ELF-1 (cell line): ENCODE measurements around the gene FADS3.

Experiments
- DNase-seq: peaks from one replicate; pipeline ENCODE4 v3.0.0-alpha.2; 2016; ENCODE audit warnings: low read depth, low spot score

FADS3 gene, protein sequence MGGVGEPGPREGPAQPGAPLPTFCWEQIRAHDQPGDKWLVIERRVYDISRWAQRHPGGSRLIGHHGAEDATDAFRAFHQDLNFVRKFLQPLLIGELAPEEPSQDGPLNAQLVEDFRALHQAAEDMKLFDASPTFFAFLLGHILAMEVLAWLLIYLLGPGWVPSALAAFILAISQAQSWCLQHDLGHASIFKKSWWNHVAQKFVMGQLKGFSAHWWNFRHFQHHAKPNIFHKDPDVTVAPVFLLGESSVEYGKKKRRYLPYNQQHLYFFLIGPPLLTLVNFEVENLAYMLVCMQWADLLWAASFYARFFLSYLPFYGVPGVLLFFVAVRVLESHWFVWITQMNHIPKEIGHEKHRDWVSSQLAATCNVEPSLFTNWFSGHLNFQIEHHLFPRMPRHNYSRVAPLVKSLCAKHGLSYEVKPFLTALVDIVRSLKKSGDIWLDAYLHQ

DNA sequence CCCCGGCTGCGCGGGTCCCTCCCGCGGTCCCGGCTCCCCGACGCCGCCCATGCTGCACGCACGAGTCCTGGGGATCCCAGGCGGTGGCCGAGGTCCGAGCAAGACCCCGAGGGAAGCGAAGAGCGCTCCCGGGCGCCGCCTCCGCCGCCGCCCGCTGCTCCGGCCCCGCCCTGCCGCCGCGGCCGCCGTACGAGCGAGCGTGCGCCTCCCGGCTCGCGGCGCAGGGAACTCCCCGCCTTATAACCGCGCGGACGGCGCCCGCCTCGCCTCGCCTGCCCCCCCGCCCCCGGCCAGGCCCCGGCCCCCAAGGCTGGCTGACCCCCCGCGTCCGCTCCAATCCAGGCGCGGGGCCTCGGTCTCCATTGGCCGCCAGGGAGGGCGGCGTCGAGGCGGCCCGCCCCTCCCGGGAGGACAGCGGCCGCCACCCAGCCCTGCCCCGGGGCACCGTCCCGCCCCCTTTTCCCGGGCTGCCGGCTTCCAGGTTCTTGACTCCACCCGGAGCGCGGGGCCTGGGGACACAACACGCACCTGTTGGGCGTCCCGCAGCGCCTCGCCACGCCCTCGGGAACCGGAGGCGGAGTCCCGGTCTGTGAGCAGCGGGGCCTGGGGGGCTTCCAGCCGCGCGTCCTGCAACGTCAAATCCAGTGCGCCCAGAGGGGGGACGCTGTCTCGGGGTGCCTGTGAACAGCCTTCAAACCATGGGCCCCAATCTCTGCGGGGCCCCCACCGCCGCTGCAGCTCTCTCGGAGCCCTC lies at the start of gene FADS3:
Gene FADS3, minus strand, starts transcription at position 215 of the 754 bp plus-strand sequence. Its CDS starts 164 bp downstream, at position 51.
- DNase-seq = peak; percentile 86

DNA sequence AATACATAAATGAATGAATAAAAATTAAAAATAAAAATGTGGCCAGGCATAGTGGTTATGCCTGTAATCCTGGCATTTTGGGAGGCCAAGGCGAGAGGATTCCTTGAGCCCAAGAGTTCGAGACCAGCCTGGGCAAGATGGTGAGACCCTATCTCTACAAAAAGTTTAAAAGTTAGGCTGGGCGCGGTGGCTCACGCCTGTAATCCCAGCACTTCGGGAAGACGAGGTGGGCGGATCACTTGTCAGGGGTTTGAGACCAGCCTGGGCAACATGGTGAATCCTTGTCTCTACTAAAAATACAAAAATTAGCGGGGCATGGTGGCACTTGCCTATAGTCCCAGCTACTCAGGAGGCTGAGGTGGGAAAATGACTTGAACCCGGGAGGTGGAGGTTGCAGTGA lies 49.1 kb upstream of the FADS3 start:
- no peak for DNase-seq

DNA sequence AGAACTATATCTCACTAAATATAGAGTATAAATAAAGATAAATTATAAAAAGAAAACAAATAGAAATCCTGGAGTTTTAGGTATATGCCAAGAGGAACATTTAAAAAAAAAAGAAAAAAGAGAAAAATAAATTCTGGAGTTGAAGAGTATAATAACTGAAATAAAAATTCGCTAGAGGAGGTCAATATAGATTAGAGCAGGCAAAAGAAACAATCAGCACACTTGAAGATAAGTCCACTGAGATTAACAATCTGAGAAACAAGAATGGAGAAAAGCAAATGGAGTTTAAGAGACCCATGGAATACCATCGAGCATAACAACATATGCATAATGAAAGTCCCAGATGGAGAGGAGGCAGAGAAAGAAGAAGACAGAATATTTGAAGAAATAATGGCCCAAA lies 44.5 kb upstream of the FADS3 start:
- DNase-seq = no peak

DNA sequence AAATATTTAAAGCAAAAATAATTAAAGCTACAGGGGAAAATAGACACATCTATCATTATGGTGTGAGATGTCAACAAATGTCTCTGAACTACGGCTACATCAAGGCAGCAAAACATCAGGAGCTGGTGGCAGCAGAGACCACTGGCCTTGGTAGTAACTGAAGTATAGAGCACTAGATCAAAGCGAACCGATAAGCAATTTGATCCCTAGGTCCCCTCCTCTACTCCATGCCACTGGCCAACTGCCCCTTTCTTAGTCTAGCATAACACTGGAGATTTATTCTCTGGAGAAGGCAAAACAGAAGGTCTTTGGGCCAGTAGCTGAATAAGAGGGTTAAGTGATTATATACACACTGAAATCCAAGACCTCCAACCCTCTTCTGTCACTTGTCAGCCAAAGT lies 39.6 kb upstream of the FADS3 start:
- no peak for DNase-seq

DNA sequence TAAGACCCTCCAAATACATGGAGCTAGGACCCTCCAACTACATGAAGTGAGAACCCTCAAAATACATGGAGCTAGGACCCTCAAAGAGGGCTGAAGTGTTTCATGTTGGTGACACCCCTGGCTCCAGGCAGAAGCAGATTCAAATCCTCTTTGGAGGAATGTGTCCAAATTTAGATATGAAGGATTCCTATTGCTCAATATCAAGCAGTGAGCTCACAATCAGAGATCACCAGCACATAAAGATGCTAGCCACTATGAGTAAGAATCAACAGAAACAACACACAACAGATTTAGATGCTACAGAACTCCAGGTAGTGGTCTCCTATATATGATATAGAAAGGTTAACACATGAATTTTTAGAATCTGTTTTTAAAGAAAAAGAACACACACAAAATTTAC lies 37.3 kb upstream of the FADS3 start:
- no peak for DNase-seq

DNA sequence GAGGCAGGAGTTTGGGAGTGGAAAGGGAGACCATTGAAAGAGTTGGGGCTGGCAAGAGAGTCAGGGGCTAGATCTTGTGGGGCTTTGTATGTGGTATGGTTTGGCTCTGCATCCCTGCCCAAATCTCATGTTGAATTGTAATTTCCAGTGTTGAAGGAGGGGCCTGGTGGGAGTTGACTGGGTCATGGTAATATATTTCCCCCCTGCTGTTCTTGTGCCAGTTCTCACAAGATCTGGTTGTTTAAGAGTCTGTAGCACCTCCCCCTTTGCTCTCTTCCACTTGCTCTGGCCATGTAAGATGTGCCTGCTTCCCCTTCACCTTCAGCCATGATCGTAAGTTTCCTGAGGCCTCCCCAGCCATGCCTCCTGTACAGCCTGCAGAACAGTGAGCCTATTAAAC lies 36.2 kb upstream of the FADS3 start:
- no peak for DNase-seq

DNA sequence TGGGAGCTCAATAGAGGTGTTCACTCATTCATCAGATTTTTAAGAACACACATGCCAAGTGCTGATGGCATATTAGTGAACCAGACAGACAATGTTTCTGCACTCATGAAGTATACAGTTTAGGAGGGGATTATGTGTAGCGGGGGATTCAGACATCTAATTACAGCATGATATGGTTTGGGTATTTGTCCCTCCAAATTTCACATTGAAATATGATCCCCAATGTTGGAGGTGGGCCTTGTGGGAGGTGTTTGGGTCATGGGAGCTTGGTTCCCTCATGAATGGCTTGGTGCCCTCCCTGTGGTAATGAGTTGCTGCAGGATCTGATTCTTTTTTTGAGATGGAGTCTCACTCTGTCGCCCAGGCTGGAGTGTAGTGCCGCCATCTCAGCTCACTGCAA lies 34.9 kb upstream of the FADS3 start:
- DNase-seq = no peak

DNA sequence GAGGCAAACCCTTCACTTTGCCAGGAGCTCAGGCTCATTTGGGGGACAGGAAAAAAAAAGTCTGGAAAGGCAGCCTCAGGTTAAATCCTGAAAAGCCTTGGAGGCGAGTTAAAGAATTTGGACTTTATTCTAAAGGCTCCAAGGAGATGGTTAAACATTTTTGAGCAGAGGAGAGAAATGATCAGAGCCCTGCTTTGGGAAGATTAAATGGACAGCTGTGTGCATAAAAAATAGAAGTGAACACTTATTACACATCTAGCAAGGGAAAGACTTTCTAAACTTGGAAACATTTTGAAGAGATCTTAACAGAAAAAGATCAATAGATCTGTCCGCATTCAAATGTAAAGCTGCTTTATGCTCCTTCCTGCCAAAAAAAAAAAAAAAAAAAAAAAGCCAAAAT lies 34.4 kb upstream of the FADS3 start:
- DNase-seq = no peak

DNA sequence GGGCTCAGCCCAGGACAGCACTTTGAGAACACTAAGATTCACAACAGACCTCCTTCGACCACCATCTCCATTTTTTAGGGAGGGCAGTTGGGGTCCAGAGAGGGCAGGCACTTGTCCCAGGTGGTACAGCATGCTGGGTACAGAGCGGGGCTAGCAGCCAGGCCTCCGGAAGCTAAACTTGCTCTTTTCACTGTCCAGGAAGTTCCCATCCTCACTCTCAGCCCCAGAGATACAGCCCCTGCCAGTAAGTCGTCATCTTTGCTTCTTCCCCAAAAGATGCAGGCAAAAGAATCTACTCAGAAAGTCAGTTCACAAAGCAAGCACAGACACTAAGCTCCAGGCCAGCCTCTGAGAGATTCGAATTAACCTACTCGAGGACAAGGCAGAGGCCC lies 32.7 kb upstream of the FADS3 start:
- DNase-seq = no peak

DNA sequence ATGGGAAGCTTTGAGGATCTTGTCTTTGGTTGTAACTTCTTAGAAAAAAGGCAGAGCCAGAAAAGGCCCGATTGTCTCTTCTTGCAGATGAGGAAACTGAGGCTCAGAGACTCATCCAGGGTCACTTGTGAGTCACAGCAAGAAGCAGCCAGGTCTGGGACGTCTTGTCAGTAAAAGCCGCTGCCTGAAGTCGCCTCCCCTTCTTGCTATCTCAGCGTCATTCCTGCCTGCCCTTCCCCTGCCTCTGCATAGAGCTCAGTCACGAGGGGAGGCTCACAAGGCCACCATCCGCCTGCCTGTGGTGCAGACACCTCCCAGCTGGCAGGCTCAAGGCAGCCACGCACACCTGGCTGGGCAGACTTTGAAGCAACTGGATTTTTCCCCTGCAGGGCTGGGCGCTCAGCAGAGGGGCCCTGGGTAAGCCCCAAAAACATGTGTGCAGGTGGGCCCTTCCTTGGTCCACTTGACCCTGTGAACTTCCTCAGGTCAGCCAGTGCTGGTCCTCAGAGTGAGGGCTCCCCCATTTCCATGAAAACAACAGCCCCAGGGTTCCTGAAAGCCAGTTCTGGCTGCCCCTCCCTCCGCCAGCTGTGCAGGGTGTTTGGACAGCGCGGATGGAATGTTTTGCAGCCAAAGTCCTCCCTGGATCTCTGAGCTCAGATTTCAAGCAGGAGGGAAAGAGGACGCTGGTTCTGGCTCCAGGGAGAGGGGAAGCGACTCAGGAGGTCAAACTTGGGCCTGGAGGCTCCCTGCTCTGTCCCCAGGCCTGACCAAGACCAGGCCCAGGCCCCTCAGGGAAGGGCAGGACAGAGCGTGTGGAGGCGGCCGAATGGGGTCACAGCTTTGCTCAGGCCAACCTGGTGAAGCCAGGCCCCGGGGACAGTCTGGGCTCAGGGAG lies 32.1 kb upstream of the FADS3 start:
- peak; percentile 90 for DNase-seq

DNA sequence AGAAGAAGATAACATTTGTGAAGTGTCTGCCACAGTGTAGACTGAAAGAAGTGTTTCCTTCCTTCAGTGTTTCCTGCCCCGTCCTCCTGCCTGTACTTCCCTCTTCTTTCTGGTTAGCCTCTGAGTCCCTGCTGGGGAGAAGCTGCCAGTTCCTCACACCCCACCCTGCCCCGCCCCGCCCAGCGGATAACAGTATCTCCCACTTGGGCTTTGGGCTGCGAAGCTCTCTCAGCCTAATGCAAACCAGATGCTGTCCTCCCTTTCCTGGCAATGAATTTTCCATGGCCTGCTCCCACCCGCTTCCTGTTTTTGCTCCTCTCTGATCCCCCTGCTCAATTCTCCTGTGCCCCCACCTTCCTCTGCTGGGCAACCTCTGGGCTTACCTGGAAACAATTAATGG lies 31.2 kb upstream of the FADS3 start:
- DNase-seq = no peak

DNA sequence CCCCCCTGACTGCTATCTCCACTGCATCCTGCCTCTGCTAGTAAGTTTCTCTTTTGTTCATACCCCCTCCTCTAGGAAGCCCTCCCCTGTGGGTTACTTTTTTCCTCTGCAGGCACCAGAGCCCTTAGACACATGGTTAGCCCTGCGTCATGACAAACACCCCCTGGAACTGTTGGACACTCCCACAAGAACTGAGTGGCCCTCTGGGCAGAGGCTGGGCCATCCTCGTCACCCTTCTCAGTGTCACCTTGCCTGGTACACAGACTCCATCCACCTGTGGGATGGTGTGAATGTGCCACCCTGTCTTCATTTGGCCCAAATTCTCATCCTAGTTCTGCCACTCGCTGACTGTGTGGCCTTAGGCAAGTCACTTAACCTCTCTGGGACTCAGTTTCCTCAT lies 30.1 kb upstream of the FADS3 start:
- DNase-seq = no peak

DNA sequence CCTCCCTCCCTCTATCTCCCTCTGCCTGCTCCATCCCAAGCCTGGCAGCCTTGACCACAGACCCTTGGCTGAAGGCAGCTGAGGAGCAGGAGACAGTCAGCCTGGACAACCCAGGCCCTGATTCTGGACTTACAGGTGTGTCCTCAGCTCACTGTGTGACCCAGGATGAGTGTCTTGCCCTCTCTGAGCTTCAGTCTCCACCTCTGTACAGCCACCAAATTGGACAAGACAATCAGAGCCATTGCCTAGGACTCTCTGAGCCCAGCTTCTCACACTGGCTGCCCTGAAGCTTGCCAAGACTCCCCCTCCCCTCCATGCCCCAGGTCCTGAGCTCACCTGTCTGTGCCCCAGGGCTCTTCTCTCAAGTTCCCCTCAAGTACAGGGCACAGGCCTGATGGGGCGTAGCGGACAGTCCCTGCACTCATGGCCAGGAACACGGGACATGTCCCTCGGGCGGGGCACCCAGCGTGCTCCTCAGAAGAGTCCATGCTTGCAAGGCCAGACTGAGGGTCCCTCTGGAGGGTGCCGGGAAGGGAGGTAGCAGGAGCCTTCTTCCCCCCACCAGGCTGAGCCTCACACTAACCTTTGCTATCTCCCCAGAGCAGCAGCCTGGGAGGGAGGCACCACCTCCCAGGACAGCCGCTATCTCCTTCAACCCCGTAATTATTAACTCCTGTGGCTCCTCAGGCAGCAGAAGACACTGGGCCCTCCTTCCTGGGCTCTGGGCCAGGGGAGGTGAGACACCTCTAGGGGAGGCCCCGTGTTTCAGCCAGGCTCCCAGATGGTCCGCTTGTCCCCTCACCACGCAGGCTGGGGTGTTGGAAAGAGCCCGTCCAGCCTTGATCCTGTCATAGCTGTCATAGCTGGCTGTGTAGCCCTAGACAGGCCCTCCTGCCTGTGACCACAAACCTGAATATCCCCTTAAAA lies 28.6 kb upstream of the FADS3 start:
- no peak for DNase-seq

DNA sequence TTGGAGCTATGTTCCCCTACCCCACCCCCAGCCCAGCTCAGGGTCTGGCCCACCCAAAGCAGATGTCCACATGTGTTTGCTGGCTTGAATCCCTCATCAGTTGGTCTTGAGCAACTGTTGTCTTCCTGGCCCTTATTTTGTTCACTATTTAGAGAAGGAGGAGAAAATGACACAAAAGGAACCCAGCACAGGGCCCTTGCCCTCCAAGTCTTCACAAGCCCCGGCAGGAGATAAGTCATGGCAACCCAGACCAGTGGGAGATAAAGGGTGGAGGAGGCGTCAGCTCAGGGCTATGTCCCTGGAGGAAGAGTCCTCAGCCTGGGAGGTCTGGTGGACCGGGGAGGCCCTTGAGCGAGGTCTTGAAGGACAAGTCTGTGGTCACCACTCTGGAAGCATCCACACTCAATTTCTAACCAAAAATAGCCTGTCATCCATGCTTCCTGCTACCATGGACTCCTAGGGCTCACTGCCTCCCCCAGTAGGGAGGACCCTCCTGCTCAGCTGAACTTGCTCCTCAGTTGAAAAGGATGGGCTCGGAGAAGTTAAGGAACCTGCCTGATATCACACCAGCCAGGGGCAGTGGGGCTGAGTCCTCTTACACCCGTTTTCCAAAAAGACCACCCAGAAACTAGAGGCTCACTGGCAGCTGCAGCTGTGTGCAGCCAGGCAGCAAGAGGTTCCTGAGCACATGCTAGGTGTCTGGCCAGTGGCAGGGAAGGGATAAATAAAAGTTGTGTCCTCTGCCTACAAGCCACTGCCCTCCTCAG lies 27.8 kb upstream of the FADS3 start:
- no peak for DNase-seq

DNA sequence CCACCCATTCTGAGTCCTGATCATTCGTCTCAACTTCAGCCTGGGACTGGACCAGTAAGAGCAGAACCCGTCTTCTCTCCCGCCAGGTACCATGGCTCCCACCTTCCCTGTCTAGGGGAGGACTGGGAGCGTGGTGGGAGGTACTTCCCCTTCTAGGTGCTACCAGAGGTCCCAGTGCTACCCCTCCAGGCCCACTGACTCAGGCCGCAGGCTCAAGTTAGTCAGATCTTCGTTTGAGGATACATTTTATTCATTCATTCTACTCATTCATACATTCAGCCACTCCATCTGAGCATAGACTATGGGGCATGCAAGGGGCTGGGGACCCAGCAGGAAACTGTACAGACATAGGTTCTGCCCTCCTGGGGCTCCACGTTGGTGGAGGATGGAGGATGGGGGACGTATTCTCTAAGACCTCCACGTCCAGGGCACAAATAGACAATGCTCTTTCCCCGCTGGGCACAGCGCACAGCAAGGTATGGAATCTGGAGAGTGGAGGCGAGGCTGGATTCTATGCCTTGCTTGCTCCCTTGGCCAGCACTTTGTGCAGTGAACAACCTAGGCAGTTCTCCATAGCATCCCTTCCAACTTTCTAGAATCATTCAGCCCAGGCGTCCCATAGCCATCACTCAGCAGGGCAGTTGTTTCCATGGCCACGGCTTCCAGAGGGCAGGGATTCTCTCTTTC lies 27.0 kb upstream of the FADS3 start:
- DNase-seq = no peak

DNA sequence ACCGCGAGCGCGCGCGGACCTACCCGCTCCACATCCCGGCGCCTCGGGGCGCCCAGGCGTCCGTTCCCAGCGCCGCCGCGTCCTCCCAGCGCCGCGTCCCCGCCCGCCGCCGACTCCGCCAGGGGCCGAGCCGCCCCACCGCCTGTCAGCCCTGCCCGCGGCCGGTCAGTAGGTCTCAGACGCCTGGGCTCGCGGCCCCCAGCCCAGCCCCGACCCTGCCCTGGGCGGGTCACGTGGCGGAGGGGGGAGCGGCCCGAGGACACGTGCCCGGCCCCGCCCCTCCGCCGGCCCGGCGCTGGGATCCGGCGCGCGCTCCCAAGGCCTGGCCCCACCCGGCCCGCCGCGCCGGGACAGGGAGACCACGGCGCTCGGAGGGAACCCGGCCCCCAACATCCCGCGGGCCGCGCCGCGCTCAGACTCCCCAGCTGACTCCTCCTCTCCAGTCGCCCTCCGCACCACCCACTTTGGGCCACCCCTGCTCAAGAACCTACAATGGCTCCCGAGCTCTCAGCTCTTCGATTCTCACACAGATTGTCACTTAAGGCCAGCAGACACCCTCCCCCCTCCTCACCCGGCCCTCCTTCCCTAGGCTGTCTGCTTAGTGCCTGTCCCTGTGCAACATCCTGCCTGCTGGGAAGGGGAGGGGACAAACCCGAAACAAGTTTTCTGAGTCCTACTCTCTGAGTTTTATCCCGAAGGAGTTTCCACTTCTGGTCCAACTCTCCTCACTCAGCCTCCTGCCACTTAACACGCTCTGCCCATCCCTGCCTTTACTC lies 26.2 kb upstream of the FADS3 start, which contains the start of gene RAB3IL1:
Gene RAB3IL1, minus strand, starts transcription at position 233 of the 776 bp plus-strand sequence. Its CDS starts 199 bp downstream, at position 34.
- peak; percentile 79 for DNase-seq

DNA sequence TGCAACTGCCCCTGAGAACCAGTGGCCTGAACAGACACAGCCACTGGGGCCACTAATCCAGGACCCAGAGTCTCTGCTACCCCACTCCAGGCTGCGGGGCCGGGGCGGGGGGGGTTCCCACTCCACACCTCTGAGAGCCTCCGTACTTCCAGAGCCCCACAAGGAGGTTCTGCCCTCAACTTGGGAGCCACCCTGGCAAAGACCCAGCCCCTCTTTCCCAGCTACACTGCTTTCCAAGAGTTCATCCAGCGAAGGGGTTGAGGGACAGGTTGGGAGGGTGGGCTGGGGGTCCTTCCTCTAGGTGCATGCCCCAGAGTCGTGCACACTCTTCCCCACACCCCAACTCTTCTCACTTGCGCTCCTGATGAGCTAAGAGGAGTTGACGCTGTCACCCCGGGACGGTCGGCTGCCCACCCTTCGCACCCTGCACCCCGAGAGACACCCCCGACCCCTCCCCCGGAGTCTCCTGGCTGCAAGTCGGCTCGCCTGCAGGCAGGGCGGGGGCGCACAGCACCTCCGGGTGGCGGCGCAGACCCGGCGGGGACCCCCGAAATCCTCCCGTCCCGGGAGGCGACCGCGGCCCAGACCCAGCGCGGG lies 25.5 kb upstream of the FADS3 start:
- no peak for DNase-seq

DNA sequence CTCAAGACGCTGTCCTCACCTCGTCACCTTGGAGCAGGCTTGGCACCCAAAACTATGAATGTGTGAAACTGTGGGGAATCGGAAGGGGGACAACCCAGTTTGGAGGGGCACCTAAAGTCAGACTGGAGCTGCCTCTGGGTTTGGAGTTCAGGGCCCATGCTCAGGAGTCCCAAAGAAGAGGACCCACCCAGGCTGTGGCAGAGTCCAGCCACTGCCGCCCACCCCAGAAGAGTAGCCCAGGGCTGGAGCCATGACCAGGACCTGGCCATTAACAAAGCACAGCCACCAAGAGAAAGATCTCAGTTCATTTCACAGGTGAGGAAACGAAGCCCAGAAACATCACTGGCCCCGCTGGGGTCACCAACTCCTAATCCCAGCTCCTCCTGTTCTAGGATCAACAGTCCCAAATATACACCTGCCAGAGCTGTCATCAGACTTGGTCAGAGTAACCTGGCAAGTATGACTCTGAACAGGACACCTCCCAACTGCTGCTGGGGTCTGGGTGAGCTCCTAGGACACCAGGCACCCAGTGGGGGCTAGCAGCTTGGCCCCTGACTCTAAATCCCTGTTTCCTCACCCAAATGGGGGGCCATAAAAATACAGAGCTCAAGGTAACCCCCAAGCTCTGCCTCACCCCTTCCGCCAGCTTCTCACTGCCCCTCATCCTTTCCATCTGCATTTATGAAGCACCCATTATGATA lies 23.3 kb upstream of the FADS3 start:
- no peak for DNase-seq
